ENCODE measurements around the gene ANO6.

DNA sequence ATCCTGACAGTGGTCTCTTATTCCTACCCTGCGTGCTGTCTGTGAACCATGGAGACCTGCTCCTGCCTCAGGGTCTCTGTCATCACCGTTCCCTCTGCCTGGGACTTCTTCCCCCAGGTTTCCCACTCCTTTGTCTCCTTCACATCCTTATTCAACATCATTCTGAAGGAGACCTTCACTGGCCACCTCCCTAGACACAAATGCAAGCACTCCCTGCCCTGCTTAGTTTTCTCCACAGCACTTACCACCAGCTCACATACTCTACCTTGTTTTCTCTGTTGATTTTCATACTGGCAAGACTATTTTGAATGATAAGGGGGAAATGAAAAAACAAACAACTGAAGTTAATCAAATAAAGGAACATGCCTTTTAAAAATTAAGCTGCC, 192.8 kb downstream of the ANO6 start:
- TF ChIP-seq, protein P1, sequence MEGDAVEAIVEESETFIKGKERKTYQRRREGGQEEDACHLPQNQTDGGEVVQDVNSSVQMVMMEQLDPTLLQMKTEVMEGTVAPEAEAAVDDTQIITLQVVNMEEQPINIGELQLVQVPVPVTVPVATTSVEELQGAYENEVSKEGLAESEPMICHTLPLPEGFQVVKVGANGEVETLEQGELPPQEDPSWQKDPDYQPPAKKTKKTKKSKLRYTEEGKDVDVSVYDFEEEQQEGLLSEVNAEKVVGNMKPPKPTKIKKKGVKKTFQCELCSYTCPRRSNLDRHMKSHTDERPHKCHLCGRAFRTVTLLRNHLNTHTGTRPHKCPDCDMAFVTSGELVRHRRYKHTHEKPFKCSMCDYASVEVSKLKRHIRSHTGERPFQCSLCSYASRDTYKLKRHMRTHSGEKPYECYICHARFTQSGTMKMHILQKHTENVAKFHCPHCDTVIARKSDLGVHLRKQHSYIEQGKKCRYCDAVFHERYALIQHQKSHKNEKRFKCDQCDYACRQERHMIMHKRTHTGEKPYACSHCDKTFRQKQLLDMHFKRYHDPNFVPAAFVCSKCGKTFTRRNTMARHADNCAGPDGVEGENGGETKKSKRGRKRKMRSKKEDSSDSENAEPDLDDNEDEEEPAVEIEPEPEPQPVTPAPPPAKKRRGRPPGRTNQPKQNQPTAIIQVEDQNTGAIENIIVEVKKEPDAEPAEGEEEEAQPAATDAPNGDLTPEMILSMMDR (conservative IDR thresholded peaks at IDR 0.05; ENCODE audit: low read depth, low read length) = no peak
- no peak for TF ChIP-seq EZH2 (IDR thresholded peaks at IDR 0.05; ENCODE audit: borderline replicate concordance, low read depth, low read length, poor library complexity, severe bottlenecking)
